Muscle of arm (tissue), 12 donors: ENCODE measurements around the gene ADAM33. TPM values are rescaled to one million over a fixed set of nuclear protein-coding genes. Genes with fewer than 3 reads are reported as not detected.

ENCODE experiments used
- polyA plus RNA-seq, 12 donors: library from polyadenylated mRNA; unstranded; fragments of 120-200 nt; gene quantifications; one replicate each; pipeline ENCODE4 v1.2.1, GENCODE V29; 2013; ENCODE audit not compliant: insufficient read length in 12 of 12

ADAM33 gene
- polyA plus RNA-seq, 12 donors, result 34.7 to 99.4 (median 59.6) TPM; not detected in 1

Other genes starting within 250 kb of the ADAM33 start
- 10 to 100 TPM in 11 of 12 donors, not detected in 1; 22.6 to 30.1 (median 26.0) TPM for gene ATRN, start 211.0 kb downstream of the ADAM33 start, polyA plus RNA-seq
- gene GFRA4, start 18.6 kb downstream of the ADAM33 start, polyA plus RNA-seq, result not detected
- 1 to 10 TPM in 11 of 12 donors, not detected in 1; 2.9 to 5.6 (median 4.0) TPM for gene SIGLEC1, start 30.6 kb upstream of the ADAM33 start, polyA plus RNA-seq
- gene HSPA12B, start 50.7 kb upstream of the ADAM33 start, polyA plus RNA-seq, result 10 to 100 TPM in 11 of 12 donors, not detected in 1; 16.1 to 32.6 (median 21.5) TPM
- 10 to 100 TPM in 11 of 12 donors, not detected in 1; 10.7 to 23.2 (median 18.9) TPM for gene ADISSP, start 85.7 kb upstream of the ADAM33 start, polyA plus RNA-seq
- gene SPEF1, start 99.4 kb upstream of the ADAM33 start, polyA plus RNA-seq, result under 1 TPM in 3 of 12 donors, not detected in 9; 0.09 to 0.11 (median 0.11) TPM
- 10 to 100 TPM in 11 of 12 donors, not detected in 1; 29.6 to 59.9 (median 39.1) TPM for gene CENPB, start 104.7 kb upstream of the ADAM33 start, polyA plus RNA-seq
- 100 to 1,000 TPM in 1 of 12 donors, 10 to 100 TPM in 10, not detected in 1; 46.2 to 105 (median 85.4) TPM for gene CDC25B, start 114.3 kb upstream of the ADAM33 start, polyA plus RNA-seq
- gene AP5S1, start 138.5 kb upstream of the ADAM33 start, polyA plus RNA-seq, result 10 to 100 TPM in 2 of 12 donors, 1 to 10 TPM in 9, not detected in 1; 6.7 to 16.2 (median 8.4) TPM
- 10 to 100 TPM; 19.5 to 82.5 (median 23.5) TPM for gene MAVS, start 164.8 kb upstream of the ADAM33 start, polyA plus RNA-seq
- gene PANK2, start 207.4 kb upstream of the ADAM33 start, polyA plus RNA-seq, result 10 to 100 TPM in 10 of 12 donors, 1 to 10 TPM in 1, not detected in 1; 9.5 to 33.9 (median 29.2) TPM